Endothelial cell of hepatic sinusoid (primary cell): Measurements from ENCODE around the gene TMEM131.

Experiments used
- in situ Hi-C: cut with HindIII; loops from 2 replicates; pipeline ENCODE4 v1.10.0; 2017; ENCODE audit warnings: low sequenced_read_pairs

The TMEM131 gene

DNA sequence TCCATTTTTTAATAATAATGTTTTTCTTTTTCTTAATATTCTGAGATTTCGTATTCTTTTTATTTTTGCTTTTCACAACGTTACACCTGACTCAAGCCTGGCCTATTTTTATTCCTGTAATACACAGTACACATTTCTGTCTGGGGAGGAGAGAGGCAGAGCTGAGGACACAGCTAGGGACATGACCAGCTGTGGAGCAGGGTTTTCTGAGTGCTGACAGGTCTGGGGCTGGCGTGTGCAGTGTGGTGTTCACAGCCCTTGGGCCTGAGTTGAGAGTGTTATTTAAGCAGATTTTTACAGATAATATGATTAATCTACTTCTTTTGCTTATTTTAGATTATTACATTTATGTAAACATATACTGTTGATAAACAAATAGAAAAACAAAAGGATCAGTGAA is 226.4 kb downstream of the TMEM131 start:
- in situ Hi-C loops: no loop called here

DNA sequence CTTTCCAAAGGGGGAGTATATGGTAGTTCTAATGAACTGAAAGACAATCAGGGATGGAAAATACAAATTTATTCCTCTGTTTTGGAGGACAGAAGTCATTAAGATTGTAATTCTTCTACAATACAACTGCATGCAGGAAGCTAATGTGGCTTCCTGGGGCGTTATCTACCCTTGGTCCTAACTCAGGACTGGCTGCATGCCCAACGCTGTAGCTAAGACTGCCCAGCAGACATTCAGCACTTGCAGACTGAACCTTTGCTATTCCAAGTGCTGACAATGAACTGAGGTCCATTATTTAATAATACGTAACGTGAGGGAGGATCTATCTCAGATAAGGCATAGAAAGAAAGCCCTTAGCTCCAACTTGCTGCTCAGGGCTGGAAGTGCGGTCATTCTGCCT is 229.2 kb downstream of the TMEM131 start:
- in situ Hi-C loops: no loop called here

DNA sequence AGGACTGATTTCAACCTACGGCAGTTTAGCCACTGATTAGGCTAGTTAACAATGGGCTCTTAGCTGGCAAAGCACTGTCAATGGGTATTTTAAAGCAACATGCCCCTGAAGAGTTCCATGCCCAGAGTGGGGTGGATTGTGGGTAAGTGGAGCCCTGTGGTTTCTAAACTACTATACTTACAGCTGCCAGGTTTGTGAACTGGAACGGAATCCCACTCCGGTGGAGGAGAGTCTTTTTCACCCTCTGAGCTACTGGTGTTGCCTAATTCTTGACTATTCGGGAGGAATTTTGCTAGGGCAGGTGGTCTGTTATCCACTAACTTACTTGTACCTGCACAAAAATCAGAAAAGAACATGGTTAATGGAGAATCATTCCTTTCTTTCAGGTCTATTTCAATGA is 229.8 kb downstream of the TMEM131 start:
- in situ Hi-C loops: no loop called here

DNA sequence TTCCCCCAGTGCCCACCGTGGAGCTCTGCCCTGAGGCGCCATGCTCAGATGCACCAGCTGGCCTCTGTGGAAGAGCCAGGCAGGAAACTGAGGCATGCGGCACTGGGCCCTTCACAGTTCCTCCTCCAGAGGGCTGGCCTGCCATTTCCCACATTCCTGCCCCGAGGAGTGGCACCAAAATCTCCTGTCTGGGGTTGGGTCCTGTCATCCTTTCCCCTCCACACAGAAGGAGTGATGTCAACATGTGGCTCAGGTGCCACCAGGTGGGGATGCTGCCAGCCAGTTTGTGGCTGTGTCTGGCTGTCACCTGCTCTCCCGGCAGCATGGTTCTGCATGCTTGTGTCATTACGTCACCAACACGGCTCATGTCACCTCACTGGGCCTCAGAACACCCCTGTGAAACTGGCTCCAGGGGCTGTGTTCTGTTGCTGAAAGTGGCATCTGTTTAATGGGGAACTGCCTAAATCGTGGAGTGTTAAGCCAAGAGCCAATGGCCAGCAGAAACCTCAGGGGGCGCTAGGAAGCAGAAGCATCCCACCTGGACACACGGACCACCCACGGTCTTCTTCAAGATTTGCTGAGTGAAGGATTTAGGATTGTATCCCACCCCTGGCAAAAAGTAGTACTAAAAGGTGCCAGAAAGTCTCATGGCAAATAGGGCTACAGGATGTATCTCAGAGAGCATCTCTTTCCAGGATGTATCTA is 231.0 kb downstream of the TMEM131 start:
- in situ Hi-C loops: no loop called here

DNA sequence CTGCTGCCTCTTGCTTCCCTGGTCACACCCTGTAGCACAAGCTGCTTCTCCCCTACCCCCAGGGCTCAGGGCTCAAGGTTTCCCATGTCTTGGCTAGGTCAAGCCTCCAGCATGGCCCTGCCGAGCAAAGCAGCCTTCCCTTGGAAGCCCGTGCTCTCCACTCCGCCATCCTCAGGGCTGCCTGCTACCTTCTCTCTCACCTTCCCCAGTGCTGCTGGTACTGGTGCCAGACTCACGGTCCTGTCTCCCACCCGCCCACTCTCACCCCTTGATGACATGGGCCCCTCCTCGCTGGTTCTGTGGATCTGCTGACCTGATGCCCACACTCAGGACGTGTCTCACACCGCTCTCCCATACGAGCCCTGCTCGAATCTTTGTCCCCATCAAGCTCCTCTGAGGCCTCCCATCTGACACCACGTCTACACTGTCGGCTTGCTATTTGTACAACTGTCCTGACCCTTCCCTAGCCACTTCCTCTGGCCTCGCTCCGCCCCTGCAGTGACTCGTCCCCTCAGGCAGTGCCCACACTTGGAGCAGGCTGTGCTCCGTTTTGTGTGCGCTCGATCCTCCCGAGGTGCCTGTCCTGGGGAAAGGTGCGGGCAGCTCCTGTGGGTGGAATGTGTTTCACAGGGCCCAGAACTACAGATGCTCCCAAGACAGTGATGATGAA is 232.4 kb downstream of the TMEM131 start:
- in situ Hi-C loops: no loop called here

DNA sequence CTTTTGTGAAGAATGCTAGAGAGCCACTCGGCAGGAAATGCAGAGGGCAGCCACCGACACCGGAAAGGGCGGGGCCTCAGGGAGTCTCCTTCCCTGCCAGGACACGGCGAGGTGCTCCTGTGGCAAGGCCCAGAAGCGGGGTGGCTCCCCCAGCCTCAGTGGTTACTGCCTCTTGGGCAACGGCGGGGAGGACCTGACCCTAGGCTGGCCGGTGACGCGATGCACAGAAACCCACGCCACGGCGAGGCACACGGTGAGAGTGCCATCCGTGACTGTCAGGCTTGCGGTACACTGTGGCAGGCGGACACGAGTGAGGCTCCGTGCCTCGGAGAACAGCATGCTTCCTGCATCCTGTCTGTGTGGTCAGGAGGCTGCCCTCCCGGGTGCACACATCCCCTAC is 234.6 kb downstream of the TMEM131 start:
- in situ Hi-C loops: no loop called here

DNA sequence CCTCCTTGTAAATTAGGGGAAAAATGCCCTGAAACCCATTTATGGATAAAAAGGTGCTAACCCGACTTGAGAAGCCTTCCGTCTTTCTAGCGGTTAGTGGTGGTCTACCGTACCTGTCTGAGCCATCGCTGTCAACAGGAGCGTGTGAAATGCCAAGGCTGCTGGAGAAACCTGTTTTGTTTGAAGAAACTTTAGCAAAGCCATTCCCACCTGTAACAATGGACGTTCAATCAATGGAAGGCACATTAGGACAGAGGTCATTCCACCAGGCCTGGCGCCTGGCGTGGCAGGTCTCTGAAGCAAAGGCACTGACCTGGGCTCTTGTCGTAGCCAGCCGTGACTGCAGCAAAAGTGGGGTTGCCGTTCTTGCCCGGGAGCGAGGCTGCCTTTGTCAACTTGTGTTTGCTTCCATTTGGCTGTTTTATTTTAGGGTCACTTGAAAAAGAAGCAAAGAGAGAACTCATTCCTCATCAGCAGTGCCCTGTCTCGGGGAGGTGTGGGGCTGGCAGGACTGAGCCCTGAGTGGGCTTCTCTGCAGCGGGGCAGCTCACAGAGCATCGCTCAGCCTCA is 235.2 kb downstream of the TMEM131 start:
- in situ Hi-C loops: no loop called here

DNA sequence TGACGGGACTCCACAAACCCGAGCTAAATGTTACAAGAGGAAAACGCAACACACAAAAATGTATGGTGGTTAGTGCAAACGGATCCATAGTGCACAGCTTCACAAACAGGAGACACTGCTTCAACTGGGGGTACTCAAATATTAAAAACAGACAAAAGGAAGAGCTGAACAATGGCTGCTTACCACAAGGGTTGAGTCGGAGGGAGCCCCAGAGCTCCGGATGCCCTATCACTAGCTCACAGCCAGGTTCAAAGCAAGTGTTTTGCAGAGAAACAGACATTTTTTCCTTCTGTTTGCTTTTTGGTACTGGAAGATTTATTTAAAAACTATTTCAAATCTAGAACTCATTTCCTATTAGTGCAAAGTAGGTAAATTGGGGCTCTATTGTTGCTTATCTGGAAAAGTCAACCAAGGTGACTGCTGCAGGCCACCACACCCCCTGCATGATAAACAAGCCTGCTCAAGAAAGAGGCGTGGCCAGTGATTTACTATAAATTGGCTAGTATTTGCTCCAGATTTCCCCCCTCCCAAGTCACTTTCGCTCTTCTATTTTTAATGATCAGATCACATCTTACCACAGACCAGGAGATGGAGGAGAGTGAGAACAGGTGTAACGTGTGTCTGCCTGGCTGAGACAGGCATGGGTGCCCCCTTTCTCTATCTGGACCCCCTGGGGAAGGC is 235.9 kb downstream of the TMEM131 start:
- in situ Hi-C loops: no loop called here

DNA sequence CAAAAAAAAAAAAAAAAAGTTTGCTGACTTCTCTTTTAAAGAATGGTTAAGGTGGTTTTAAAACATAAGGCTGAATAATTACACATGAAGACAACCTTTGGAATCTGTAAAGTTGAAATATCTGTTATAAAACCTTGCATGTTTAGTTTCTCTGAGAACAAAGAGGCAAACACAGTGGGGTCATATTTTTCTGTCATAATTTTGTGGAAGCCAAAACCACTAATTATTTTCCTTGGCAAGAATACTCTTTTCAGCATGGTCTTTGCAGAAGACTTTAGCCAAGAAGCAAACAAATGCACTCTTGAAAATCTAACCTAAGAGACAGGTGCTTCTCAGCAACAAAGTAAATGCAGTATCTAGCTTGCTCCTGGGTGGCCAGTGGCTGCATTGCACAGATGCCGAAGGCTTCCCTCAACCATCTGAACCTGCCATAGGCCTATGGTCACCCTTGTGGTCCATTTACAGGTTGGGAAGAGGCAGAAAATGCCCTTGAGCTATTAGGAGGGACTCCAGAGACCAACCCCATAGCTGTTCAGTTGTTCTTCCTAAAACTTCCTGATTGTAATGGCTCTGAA is 237.5 kb downstream of the TMEM131 start:
- in situ Hi-C loops: no loop called here

DNA sequence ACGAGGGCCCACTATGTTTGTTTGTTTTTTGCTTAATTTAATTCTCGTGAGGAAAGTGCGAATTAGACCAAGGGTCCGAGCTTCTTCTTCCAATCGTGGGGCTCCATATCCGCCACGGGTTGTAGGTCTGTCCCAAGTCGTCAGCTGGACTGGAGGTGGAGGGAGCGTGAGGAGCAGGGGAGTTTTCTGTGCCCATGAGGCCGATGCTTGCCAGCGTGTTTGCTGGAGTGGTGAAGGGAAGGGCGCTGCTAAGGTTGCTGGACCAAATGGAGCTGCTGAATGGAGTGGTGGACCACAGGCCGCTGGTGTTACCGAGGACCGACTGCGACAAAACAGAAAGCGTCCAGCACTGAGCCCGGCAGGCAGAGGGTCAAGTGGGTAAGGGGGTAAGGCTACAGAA is 238.7 kb downstream of the TMEM131 start:
- in situ Hi-C loops: no loop called here

DNA sequence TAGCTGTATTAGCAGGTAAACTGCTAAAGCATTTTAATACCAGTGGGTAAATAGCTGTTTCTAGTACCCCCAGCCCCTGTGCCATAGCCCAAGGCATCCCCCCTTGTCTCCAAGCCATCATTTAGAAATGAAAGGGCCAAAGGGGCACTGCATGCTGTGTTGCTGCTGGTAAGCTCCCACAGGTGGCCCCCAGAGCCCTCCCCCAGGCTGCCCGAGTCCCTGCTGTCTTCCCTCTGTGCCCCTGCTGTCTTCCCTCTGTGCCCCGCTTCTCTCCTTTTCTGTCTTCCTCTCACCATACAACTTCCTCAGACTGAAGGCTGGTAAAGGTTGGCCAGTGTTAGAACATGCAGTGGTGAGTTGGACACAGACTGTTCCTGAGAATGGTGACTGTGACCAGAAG is 240.3 kb downstream of the TMEM131 start:
- in situ Hi-C loops: no loop called here

DNA sequence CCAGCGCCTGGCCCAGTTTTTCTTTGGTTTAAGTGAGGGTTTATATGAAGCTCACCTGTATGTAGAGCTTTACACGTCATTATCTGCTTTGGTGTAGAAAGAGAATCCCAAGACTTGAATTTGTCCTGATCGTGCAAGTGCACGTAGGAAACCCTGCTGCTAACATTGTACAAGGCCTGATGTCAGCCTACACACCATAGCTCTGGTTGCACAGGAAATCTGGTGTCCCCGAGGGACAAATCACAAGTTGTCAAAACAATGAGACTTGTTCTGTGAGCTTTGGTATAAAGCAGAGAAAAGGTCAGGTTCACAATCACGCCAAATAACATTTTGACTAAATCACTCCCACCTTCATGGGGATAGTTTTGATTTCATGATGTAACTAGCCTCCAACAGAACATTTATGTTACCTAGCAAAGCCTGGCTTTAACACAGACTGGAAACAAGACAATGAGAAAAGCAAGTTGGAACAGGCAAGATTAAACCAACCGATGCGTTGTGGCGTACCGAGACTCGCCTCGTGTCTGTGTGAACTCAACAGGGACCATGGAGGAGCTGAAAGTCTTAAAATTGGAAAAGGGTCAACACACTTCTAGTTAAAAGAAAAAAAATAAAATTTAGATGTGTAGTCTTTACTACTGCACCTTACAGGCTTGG is 240.9 kb downstream of the TMEM131 start:
- in situ Hi-C loops: no loop called here

DNA sequence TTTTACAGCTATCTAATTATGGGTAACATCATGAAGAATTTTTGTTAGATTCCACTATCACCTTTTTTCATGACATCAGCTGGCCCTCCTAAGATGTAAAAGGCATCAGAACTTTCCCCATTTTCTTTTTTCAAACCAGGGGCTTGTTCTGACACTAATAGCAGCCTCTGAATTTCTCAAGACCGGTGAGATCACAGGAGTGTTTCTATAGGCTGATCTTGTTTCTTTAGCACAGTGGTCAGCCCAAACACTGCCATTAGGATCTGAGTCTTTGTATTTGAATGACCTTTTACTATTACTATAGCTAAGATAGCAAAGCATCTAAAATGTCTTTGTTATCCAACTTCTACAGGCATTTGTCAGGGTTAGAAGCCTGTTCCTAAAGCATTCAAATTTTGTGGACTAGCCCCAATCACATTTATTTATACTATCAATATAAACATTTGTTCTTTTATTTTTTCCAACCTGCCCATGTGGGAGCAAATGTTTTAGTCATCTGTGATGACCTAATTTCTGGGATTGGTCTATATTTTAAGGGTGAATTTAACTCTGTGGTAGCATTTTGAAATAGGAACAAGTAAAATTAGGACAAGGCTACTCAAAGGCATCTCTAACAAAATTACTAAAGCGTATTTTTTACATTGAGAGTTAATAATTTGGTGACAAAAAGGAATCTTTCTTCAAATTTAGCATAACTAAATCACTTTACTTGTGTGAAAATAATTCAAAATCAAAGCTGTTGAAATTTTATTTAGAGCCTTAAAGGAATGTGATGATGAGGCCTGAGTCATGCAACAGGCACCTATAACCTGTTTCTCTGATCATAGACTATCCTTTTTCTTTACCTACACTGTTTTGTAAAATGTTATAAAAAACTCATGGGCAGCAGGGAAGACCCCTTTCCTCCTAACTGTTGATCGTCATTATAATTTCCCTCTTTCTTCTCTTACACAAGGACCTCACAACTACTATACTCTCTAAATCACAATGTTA is 243.1 kb downstream of the TMEM131 start:
- in situ Hi-C loops: no loop called here

DNA sequence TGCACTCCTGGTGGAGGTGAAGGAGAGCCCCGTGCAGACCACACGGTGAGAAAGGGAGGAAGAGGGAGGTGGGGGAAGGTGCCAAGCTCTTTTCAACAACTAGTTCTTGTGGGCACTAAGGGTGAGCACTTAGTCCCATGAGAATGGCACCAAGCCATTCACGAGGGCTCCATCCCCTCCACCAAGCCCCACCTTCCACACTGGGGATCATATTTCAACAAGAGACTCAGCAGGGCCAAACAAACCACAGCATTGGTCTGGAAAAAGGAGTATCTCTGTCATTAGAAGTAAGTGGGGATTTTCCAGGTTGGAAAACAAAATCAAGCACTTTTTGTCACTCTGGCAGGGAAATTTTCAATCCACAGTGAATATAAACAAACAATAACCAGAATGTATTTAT is 244.0 kb downstream of the TMEM131 start:
- in situ Hi-C loops: no loop called here

DNA sequence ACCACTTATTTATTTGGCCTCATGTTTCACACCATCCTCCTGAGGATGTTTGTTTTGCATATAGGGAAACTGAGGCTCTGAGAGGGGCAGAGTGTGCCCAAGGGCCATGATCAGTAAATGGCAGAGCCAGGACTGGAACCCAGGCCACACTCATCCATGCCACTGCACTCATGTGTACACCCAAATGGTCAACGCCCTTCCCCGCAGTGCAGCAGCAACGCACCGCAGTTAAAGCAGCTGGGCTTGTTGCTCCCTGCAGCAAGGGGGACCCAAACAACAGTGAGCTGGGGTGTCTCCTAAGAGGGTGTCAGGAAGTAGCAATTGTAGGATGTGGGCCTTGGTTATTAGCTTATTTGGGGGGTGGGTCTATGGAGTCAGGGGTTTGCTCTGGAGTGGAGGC is 245.7 kb downstream of the TMEM131 start:
- in situ Hi-C loops: no loop called here

DNA sequence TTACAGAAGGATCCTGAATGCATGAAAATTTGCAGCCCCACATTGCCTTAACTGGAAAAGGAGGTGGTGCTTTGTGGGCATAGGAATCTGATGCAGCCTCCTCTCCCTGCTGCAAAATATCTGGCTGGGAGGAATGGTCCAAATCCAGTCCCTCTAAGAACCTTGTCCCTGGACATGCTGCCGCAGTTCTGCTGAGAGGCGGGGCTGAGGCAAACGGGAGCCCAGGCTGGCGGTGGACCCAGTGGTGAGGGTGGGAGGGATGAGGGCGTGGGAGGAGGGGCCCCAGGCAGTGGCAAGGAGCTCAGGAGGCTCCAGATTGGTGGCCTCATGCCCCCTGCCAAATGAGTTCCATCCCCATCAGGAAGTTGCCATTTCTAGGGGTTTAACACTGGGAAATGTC is 246.2 kb downstream of the TMEM131 start:
- in situ Hi-C loops: no loop called here

DNA sequence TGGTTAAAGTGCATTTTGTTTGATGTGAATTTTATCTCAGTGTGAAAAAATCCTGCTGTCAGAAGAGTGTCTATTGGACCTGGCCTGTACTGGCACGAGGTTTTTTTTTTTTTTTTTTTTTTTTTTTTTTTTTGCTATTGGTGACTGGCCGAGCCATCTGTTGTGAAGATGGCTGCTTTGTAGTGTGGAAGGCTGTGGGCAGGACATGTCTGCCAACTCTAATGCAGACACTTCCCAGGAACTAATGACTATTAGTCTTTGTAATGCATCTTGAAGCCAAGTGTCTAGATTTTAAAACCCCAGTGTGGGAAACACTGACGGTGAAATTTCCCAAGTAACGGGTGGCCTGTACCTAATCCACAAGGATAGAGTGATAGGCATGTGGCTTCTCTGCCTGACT is 248.0 kb downstream of the TMEM131 start:
- in situ Hi-C loops: no loop called here

DNA sequence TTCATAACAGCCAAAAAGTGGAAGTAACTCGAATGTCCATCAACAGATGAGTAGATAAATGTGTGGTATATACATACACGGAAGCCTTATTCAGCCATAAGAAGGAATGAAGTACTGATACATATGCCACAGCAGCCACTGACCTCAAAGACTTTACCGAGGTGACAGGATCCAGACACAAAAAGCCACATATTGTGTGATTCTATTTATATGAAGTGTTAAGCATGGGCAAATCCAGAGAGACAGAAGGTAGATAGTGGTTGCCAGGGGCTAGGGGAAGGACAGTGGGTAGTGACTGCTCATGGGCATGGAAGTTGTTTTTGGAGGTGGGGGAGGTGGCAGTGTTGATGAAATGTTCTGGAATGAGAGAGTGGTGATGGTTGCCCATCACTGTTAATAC is 248.5 kb downstream of the TMEM131 start:
- in situ Hi-C loops: no loop called here

DNA sequence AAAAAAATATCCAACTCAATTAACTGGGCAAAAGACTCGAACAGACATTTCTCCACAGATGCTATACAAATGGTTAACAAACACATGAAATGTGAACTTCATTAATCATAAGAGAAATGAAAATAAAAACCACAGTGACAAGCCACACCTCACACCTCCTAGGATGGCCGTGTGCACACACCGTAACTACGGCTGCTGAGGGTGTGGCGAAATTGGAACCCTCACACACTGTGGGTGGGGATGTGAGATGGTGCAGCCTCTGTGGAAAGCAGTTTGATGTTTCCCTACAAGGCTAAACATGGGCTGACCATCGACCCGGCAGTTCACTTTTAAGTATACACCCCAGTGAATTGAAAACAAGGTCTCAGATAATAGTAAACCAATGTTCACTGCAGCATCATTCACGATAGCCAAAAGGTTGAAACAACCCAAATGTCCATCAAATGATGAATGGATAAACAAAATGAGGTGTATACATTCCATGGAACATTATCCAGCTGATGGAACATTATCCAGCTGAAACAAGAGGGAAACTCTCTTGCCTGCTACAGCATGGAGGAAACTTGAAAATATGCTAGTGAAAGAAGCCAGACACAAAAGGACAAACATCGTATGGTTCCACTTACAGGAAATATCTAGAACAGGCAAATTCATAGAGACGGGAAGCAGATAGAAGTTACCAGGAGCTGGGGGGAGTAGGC is 250.1 kb downstream of the TMEM131 start:
- in situ Hi-C loops: no loop called here
